LNCaP clone FGC (cell line): ENCODE data around the gene PSMB4.
"Not testable (repeated sequence)": the region's sequence is repeated elsewhere in the genome, so short reads cannot be mapped to it uniquely, and the experiment has no call there.

Experiments used
- DNase-seq: peaks from one replicate; pipeline ENCODE4 v3.0.0-alpha.2; 2011; ENCODE audit warnings: low read depth
- H3K4me3 ChIP-seq: 2 replicates; pipeline ENCODE4 v1.5.1; 2011; ENCODE audit warnings: mild to moderate bottlenecking, low read depth, low read length, control low read depth
- CTCF ChIP-seq: IDR thresholded peaks from 2 replicates; pipeline ENCODE4 v1.5.1; 2012; ENCODE audit warnings: mild to moderate bottlenecking; ENCODE audit not compliant: control insufficient read depth, insufficient read depth; ENCODE audit errors: extremely low read depth

PSMB4 gene

DNA sequence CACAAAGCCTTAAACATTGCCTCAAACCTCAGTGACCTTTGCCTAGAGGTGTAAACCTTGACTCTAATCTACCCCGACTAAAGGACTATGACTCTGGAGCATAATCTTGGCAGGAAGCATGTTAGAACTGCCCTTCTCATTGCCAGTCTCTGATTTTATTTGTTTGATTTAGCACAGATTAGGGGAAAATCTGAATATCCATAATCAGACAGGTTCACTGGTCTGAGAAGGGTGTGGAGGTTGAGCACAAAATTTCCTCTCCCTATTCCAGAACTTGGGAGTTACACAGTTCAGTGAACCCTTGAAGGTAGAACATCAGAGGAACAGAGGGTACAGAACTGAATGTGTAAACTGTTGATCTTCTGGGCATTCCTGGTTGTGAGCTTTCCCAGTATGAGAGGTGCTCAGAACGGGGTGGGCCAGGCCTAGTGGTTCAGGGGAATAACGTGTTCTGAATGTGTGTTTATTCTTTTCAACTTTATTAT lies 8.3 kb upstream of the PSMB4 start:
- H3K4me3 ChIP-seq: no peak overlapping the region
- DNase-seq: no peak
- no peak for TF ChIP-seq CTCF

- no peak overlapping the region for H3K4me3 ChIP-seq
- no peak for TF ChIP-seq CTCF
- DNase-seq: no peak
These were observed 5.8 kb upstream of the PSMB4 start for GRCh38 chr1:151393583-151393982.

GRCh38 chr1:151396265-151396664 lies 3.1 kb upstream of the PSMB4 start:
- not testable (repeated sequence) for DNase-seq, H3K4me3 ChIP-seq

GRCh38 chr1:151401125-151401788 lies 1.9 kb downstream of the PSMB4 start:
- no peak overlapping the region for H3K4me3 ChIP-seq

GRCh38 chr1:151401860-151402259 lies 2.5 kb downstream of the PSMB4 start:
- no peak overlapping the region for H3K4me3 ChIP-seq
- DNase-seq: no peak
- no peak for TF ChIP-seq CTCF

More at GRCh38 chr1:151401125-151401788, 1.9 kb downstream of the PSMB4 start:
- no peak for TF ChIP-seq CTCF
- DNase-seq: no peak

- DNase-seq: no peak
- no peak overlapping the region for H3K4me3 ChIP-seq
- no peak for TF ChIP-seq CTCF
These were observed 3.4 kb downstream of the PSMB4 start for GRCh38 chr1:151402764-151403163.

DNA sequence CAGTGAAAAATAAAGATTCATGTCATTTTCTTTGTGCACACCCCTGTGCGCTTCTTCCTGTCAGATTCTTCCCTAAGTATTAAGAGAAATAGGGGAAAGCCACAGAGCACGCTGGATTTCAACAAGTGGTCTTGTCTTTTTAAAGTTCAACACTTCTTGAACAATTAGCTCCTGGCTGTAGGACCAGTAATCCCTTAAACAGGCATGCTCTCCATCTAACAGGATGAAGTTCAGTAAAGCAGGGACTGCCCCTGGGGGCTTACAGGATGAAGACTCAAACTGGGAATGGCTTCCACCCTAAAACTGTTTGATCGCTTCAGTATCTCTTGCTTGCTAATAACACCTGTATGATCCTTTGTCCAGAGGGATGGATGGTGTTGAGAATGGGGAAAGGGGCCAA lies 4.2 kb downstream of the PSMB4 start:
- no peak for TF ChIP-seq CTCF
- H3K4me3 ChIP-seq: no peak overlapping the region
- DNase-seq: no peak
